Breast epithelium (tissue), 4 donors: ENCODE results near the gene TMEM243. TPM values are rescaled to one million over a fixed set of nuclear protein-coding genes. Genes with fewer than 3 reads are reported as not detected.

ENCODE experiments used
- DNase-seq, 2 donors: peaks; one replicate each; pipeline ENCODE4 v3.0.0-alpha.2; 2019; ENCODE audit warnings: low spot score in 2 of 2
- H3K27ac ChIP-seq, 2 donors: fragments of 200-600 bp; sonication (generic) in 1 of 2; one replicate each; pipeline ENCODE4 v1.5.1; 2016 to 2019; ENCODE audit warnings: mild to moderate bottlenecking in 1 of 2
- H3K27me3 ChIP-seq, 2 donors: fragments of 200-600 bp; sonication (generic) in 1 of 2; one replicate each; pipeline versions ENCODE4 v1.5.1 to v1.6.0; 2017 to 2019; ENCODE audit warnings: control low read depth in 1 of 2, mild to moderate bottlenecking in 1 of 2
- H3K36me3 ChIP-seq: fragments of 200-600 bp; one replicate; pipeline ENCODE4 v1.5.1; 2019
- H3K4me1 ChIP-seq, 2 donors: fragments of 200-600 bp; sonication (generic); one replicate each; pipeline ENCODE4 v1.5.1; 2016 to 2019; ENCODE audit warnings: control low read depth in 1 of 2
- H3K4me3 ChIP-seq, 3 donors: fragments of 200-600 bp; sonication (generic); 1 replicate in 2 of 3; 2 replicates in 1 of 3; pipeline ENCODE4 v1.5.1; 2016 to 2019; ENCODE audit warnings: mild to moderate bottlenecking in 3 of 3, moderate library complexity in 2 of 3
- H3K9me3 ChIP-seq, 2 donors: fragments of 200-600 bp; sonication (generic) in 1 of 2; one replicate each; pipeline ENCODE4 v1.5.1; 2016 to 2019; ENCODE audit warnings: control low read depth in 1 of 2
- POLR2A ChIP-seq: fragments of 450-650 bp; IDR thresholded peaks from one replicate; pipeline ENCODE4 v1.6.1; 2016; ENCODE audit warnings: antibody characterized with exemption, mild to moderate bottlenecking, moderate library complexity
- POLR2AphosphoS5 ChIP-seq, 3 donors: sonication (generic); formaldehyde crosslinking; IDR thresholded peaks; one replicate each; pipeline ENCODE4 v1.6.1; 2017; ENCODE audit warnings: antibody characterized with exemption in 3 of 3
- intact Hi-C: fragments of 100-400 bp; cut with DNase I; formaldehyde crosslinking; loops from one replicate; pipeline ENCODE4 v1.15.1; 2023; ENCODE audit warnings: low total_unique reads
- total RNA-seq, 3 donors: library from RNA; depleted of rRNA; stranded (reverse); fragments of >200 nt; gene quantifications; one replicate each; pipeline ENCODE4 v1.1.0, GENCODE V29; 2016
- TF ChIP-seq, protein P1 (sequence below), 3 donors: fragments of 450-650 bp; IDR thresholded peaks; one replicate each; pipeline ENCODE4 v1.5.1; 2016 to 2017; ENCODE audit warnings: antibody characterized with exemption in 3 of 3, mild to moderate bottlenecking in 3 of 3, moderate library complexity in 3 of 3

The TMEM243 gene
- total RNA-seq, 3 donors from 2014 or later: 46.9 to 58.7 (median 50.8) TPM

DNA sequence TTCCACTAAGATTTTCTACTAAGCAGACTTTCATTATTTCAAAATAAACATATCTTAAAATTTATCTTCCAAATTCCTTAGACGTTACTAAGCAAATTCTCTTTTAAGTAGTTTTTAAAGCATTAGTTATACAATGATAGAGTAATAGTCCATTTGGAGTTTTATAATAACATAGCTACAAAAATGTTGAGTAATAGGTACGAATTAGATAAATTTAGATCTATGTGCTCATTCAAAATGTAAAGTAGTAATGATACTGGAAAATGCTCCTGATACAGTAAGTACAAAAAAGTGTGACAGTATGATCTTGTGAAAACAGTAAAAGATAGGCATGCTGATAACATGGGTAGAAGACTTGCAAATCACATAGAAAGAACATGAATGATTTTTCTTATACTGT is 62.8 kb downstream of the TMEM243 start:
- H3K4me1 ChIP-seq: peaks cover 0 to 14% of the 10 kb centered on the region in 2 donors
- no peaks in the 10 kb centered on the region for H3K9me3 ChIP-seq
- intact Hi-C loops: no loop called here
- H3K27ac ChIP-seq: no peak overlapping the region
- TF ChIP-seq POLR2A: no peak
- TF ChIP-seq POLR2AphosphoS5 (IDR thresholded peaks at IDR 0.05): no peak
- TF ChIP-seq, protein P1, sequence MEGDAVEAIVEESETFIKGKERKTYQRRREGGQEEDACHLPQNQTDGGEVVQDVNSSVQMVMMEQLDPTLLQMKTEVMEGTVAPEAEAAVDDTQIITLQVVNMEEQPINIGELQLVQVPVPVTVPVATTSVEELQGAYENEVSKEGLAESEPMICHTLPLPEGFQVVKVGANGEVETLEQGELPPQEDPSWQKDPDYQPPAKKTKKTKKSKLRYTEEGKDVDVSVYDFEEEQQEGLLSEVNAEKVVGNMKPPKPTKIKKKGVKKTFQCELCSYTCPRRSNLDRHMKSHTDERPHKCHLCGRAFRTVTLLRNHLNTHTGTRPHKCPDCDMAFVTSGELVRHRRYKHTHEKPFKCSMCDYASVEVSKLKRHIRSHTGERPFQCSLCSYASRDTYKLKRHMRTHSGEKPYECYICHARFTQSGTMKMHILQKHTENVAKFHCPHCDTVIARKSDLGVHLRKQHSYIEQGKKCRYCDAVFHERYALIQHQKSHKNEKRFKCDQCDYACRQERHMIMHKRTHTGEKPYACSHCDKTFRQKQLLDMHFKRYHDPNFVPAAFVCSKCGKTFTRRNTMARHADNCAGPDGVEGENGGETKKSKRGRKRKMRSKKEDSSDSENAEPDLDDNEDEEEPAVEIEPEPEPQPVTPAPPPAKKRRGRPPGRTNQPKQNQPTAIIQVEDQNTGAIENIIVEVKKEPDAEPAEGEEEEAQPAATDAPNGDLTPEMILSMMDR (IDR thresholded peaks at IDR 0.05): no peak
- no peaks in the 10 kb centered on the region for H3K36me3 ChIP-seq
- DNase-seq: no peak
- no peak overlapping the region for H3K4me3 ChIP-seq
- H3K27me3 ChIP-seq: no peaks in the 10 kb centered on the region

- intact Hi-C loops: no loop called here
- peaks cover 0 to 14% of the 10 kb centered on the region in 2 donors for H3K4me1 ChIP-seq
- H3K27me3 ChIP-seq: no peaks in the 10 kb centered on the region
- H3K36me3 ChIP-seq: no peaks in the 10 kb centered on the region
- TF ChIP-seq POLR2AphosphoS5 (IDR thresholded peaks at IDR 0.05): no peak
- TF ChIP-seq, protein P1 (IDR thresholded peaks at IDR 0.05): no peak
- no peak for TF ChIP-seq POLR2A
- H3K9me3 ChIP-seq: no peaks in the 10 kb centered on the region
- no peak for DNase-seq
- H3K27ac ChIP-seq: no peak overlapping the region
- no peak overlapping the region for H3K4me3 ChIP-seq
Observed at GRCh38 chr7:87155788-87156187, 63.7 kb downstream of the TMEM243 start.

GRCh38 chr7:87154569-87154968 is 65.0 kb downstream of the TMEM243 start:
- no peak for DNase-seq
- Histone ChIP-seq H3K27me3 (no peaks in the 10 kb centered on the region), H3K9me3 (no peaks in the 10 kb centered on the region), H3K27ac (no peak overlapping the region), H3K36me3 (no peaks in the 10 kb centered on the region), H3K4me3 (peak overlapping the region; percentile 70 to 95 (median 77)), H3K4me1 (peaks cover 0 to 14% of the 10 kb centered on the region in 2 donors)
- TF ChIP-seq POLR2A (no peak), POLR2AphosphoS5 (IDR thresholded peaks at IDR 0.05) (no peak)
- TF ChIP-seq, protein P1 (IDR thresholded peaks at IDR 0.05): no peak
- intact Hi-C loops: no loop called here

GRCh38 chr7:87154166-87154565 is 65.4 kb downstream of the TMEM243 start:
- Histone ChIP-seq H3K9me3 (no peaks in the 10 kb centered on the region), H3K27ac (no peak overlapping the region)
- intact Hi-C loops: no loop called here

GRCh38 chr7:87152897-87153641 is 66.5 kb downstream of the TMEM243 start:
- Histone ChIP-seq H3K27ac (peak overlapping the region; percentile 97 to 99), H3K27me3 (no peaks in the 10 kb centered on the region), H3K9me3 (no peaks in the 10 kb centered on the region), H3K4me3 (peak overlapping the region; percentile 70 to 95 (median 77)), H3K4me1 (peaks cover 0 to 14% of the 10 kb centered on the region in 2 donors), H3K36me3 (no peaks in the 10 kb centered on the region)
- intact Hi-C loops: no loop called here
- peak; percentile 29 to 52 for DNase-seq
- TF ChIP-seq, protein P1 (IDR thresholded peaks at IDR 0.05): no peak
- TF ChIP-seq POLR2A (no peak), POLR2AphosphoS5 (IDR thresholded peaks at IDR 0.05) (no peak)

More at GRCh38 chr7:87154166-87154565, 65.4 kb downstream of the TMEM243 start:
- Histone ChIP-seq H3K4me1 (peaks cover 0 to 14% of the 10 kb centered on the region in 2 donors), H3K4me3 (peak overlapping the region; percentile 70 to 95 (median 77)), H3K27me3 (no peaks in the 10 kb centered on the region), H3K36me3 (no peaks in the 10 kb centered on the region)
- no peak for TF ChIP-seq POLR2A
- no peak for TF ChIP-seq POLR2AphosphoS5 (IDR thresholded peaks at IDR 0.05)
- DNase-seq: no peak
